Mammary epithelial cell (primary cell): Measurements from ENCODE around the gene MDGA2.

Experiments
- EZH2 ChIP-seq: IDR thresholded peaks from 2 replicates; pipeline ENCODE4 v1.6.1; 2012; ENCODE audit warnings: low read length, inconsistent platforms, borderline replicate concordance
- TF ChIP-seq, protein P1 (sequence below), 2 donors: IDR thresholded peaks in 1 of 2; conservative IDR thresholded peaks in 1 of 2; 2 replicates each; pipeline ENCODE4 v1.5.1; 2011 to 2012; ENCODE audit warnings: inconsistent platforms in 2 of 2, low read length in 2 of 2, mild to moderate bottlenecking in 2 of 2, control low read depth in 1 of 2, low read depth in 1 of 2; ENCODE audit not compliant: insufficient read depth in 1 of 2; ENCODE audit errors: extremely low read depth in 1 of 2

- TF ChIP-seq, protein P1, sequence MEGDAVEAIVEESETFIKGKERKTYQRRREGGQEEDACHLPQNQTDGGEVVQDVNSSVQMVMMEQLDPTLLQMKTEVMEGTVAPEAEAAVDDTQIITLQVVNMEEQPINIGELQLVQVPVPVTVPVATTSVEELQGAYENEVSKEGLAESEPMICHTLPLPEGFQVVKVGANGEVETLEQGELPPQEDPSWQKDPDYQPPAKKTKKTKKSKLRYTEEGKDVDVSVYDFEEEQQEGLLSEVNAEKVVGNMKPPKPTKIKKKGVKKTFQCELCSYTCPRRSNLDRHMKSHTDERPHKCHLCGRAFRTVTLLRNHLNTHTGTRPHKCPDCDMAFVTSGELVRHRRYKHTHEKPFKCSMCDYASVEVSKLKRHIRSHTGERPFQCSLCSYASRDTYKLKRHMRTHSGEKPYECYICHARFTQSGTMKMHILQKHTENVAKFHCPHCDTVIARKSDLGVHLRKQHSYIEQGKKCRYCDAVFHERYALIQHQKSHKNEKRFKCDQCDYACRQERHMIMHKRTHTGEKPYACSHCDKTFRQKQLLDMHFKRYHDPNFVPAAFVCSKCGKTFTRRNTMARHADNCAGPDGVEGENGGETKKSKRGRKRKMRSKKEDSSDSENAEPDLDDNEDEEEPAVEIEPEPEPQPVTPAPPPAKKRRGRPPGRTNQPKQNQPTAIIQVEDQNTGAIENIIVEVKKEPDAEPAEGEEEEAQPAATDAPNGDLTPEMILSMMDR (conservative IDR thresholded peaks at IDR 0.05 in 1 of 2, IDR thresholded peaks at IDR 0.05 in 1 of 2; ENCODE audit: extremely low read depth in 1 of 2, insufficient read depth in 1 of 2, low read depth in 1 of 2, low read length in 2 of 2): no peak
- TF ChIP-seq EZH2: no peak
Measured at GRCh38 chr14:47085678-47086077, 589.7 kb downstream of the MDGA2 start.
